RPMI8226 (cell line): ENCODE measurements around the gene TMEM38A.

Experiments used
- DNase-seq: peaks from one replicate; pipeline ENCODE4 v3.0.0-alpha.2; 2015

TMEM38A gene

GRCh38 chr19:16660763-16661479 lies at the start of gene TMEM38A:
Gene TMEM38A, plus strand, starts transcription at chr19:16661139. Its CDS starts 79 bp downstream, at chr19:16661218.
- DNase-seq: peak; percentile 70

GRCh38 chr19:16612636-16613035 lies 48.3 kb upstream of the TMEM38A start:
- no peak for DNase-seq

- DNase-seq: no peak
Measured at GRCh38 chr19:16613841-16614240, 47.1 kb upstream of the TMEM38A start.

GRCh38 chr19:16614941-16615340 lies 46.0 kb upstream of the TMEM38A start:
- no peak for DNase-seq

- no peak for DNase-seq
Measured at GRCh38 chr19:16615808-16616207, 45.1 kb upstream of the TMEM38A start.

- DNase-seq: no peak
Measured at GRCh38 chr19:16618248-16618647, 42.7 kb upstream of the TMEM38A start.

- no peak for DNase-seq
Measured at GRCh38 chr19:16619457-16619856, 41.5 kb upstream of the TMEM38A start.

- no peak for DNase-seq
Measured at GRCh38 chr19:16620018-16620417, 40.9 kb upstream of the TMEM38A start.

GRCh38 chr19:16620584-16620983 lies 40.4 kb upstream of the TMEM38A start:
- DNase-seq: no peak

GRCh38 chr19:16621165-16621800 lies 39.7 kb upstream of the TMEM38A start:
- no peak for DNase-seq

- no peak for DNase-seq
Measured at GRCh38 chr19:16623066-16623465, 37.9 kb upstream of the TMEM38A start.

- no peak for DNase-seq
Measured at GRCh38 chr19:16623576-16623975, 37.4 kb upstream of the TMEM38A start.

- no peak for DNase-seq
Measured at GRCh38 chr19:16624236-16624635, 36.7 kb upstream of the TMEM38A start.

GRCh38 chr19:16625163-16625958 lies 35.6 kb upstream of the TMEM38A start:
- no peak for DNase-seq

- DNase-seq: no peak
Measured at GRCh38 chr19:16626796-16627192, 34.1 kb upstream of the TMEM38A start.

- DNase-seq: no peak
Measured at GRCh38 chr19:16627193-16627927, 33.6 kb upstream of the TMEM38A start.

- DNase-seq: no peak
Measured at GRCh38 chr19:16627928-16628182, 33.1 kb upstream of the TMEM38A start.

- peak; percentile 96 for DNase-seq
Measured at GRCh38 chr19:16628183-16628983, 32.6 kb upstream of the TMEM38A start, which contains the start of gene MED26. Gene MED26, minus strand, starts transcription at chr19:16628204. Its CDS starts 261 bp downstream, at chr19:16627943.

GRCh38 chr19:16628984-16629691 lies 31.8 kb upstream of the TMEM38A start:
- DNase-seq: peak; percentile 71

GRCh38 chr19:16631465-16631864 lies 29.5 kb upstream of the TMEM38A start:
- no peak for DNase-seq

- no peak for DNase-seq
Measured at GRCh38 chr19:16637535-16637934, 23.4 kb upstream of the TMEM38A start.

GRCh38 chr19:16638666-16639065 lies 22.3 kb upstream of the TMEM38A start:
- no peak for DNase-seq
